Measurements from ENCODE around the gene DPP7.

GRCh38 chr9:137067860-137068538, 46.5 kb downstream of the DPP7 start:
- TF ChIP-seq CTCF (IDR thresholded peaks at IDR 0.05; ENCODE audit: low read length) (peak; percentile 55), EZH2phosphoT487 (IDR thresholded peaks at IDR 0.05; ENCODE audit: low read length) (no peak), EZH2 (optimal IDR thresholded peaks at IDR 0.05; ENCODE audit: low read depth, low read length) (no peak)

Data from MM.1S (cell line).